HepG2 (cell line): ENCODE data around the gene TAP1. TPM values are rescaled to one million over a fixed set of nuclear protein-coding genes. Genes with fewer than 3 reads are reported as not detected.
A peak's percentile ranks its signal among the peaks of the same experiment; 100 is the strongest.

ENCODE experiments used
- GLI4 ChIP-seq: sonication (generic); formaldehyde crosslinking; IDR thresholded peaks from 2 replicates; pipeline ENCODE4 v1.5.1; 2020; ENCODE audit warnings: missing genetic modification reagents, mild to moderate bottlenecking, moderate library complexity, borderline replicate concordance
- HNF1B ChIP-seq: sonication (generic); formaldehyde crosslinking; IDR thresholded peaks from 2 replicates; pipeline ENCODE4 v1.5.1; 2020; ENCODE audit warnings: mild to moderate bottlenecking, moderate library complexity, missing genetic modification reagents
- IKZF4 ChIP-seq: sonication (generic); formaldehyde crosslinking; IDR thresholded peaks from 2 replicates; pipeline ENCODE4 v1.5.1; 2020; ENCODE audit warnings: borderline replicate concordance, mild to moderate bottlenecking, low read depth, missing genetic modification reagents; ENCODE audit errors: not compliant biosample characterization
- MEIS1 ChIP-seq: sonication (generic); formaldehyde crosslinking; IDR thresholded peaks from 2 replicates; pipeline ENCODE4 v1.9.0; 2021; ENCODE audit warnings: mild to moderate bottlenecking, missing genetic modification reagents, moderate library complexity, borderline replicate concordance
- NFKB2 ChIP-seq: sonication (generic); formaldehyde crosslinking; IDR thresholded peaks from 2 replicates; pipeline ENCODE4 v1.4.0; 2020; ENCODE audit warnings: missing genetic modification reagents, borderline replicate concordance
- NR1H2 ChIP-seq: sonication (generic); formaldehyde crosslinking; IDR thresholded peaks from 2 replicates; pipeline ENCODE4 v1.8.1; 2022; ENCODE audit warnings: low read depth, missing genetic modification reagents, borderline replicate concordance
- SALL2 ChIP-seq: sonication (generic); formaldehyde crosslinking; IDR thresholded peaks from 2 replicates; pipeline ENCODE4 v1.8.1; 2023; ENCODE audit warnings: mild to moderate bottlenecking, missing genetic modification reagents, inconsistent platforms
- SP4 ChIP-seq: sonication (generic); formaldehyde crosslinking; IDR thresholded peaks from 2 replicates; pipeline ENCODE4 v1.8.1; 2023; ENCODE audit warnings: mild to moderate bottlenecking, missing genetic modification reagents
- SPEN ChIP-seq: sonication (generic); formaldehyde crosslinking; IDR thresholded peaks from 2 replicates; pipeline ENCODE4 v1.5.1; 2020; ENCODE audit warnings: low read depth, mild to moderate bottlenecking, missing genetic modification reagents
- SSRP1 ChIP-seq: IDR thresholded peaks from 2 replicates; pipeline ENCODE4 v1.6.1; 2016; ENCODE audit warnings: control low read depth
- ZC3H4 ChIP-seq: sonication (generic); formaldehyde crosslinking; IDR thresholded peaks from 2 replicates; pipeline ENCODE4 v1.4.0; 2020; ENCODE audit warnings: missing genetic modification reagents, borderline replicate concordance
- ZFYVE20 ChIP-seq: sonication (generic); formaldehyde crosslinking; IDR thresholded peaks from 2 replicates; pipeline ENCODE4 v1.8.0; 2023; ENCODE audit warnings: low read depth, mild to moderate bottlenecking, moderate library complexity, missing genetic modification reagents, borderline replicate concordance
- ZNF101 ChIP-seq: sonication (generic); formaldehyde crosslinking; IDR thresholded peaks from 2 replicates; pipeline ENCODE4 v1.4.0; 2020; ENCODE audit warnings: mild to moderate bottlenecking, low read depth, missing genetic modification reagents, borderline replicate concordance
- ZNF510 ChIP-seq: sonication (generic); formaldehyde crosslinking; IDR thresholded peaks from 2 replicates; pipeline ENCODE4 v1.4.0; 2020; ENCODE audit warnings: low read depth, mild to moderate bottlenecking, missing genetic modification reagents
- ZNF678 ChIP-seq: sonication (generic); formaldehyde crosslinking; IDR thresholded peaks from 2 replicates; pipeline ENCODE4 v1.4.0; 2020; ENCODE audit warnings: mild to moderate bottlenecking, missing genetic modification reagents
- ZNF782 ChIP-seq: sonication (generic); formaldehyde crosslinking; IDR thresholded peaks from 2 replicates; pipeline ENCODE4 v1.4.0; 2020; ENCODE audit warnings: missing genetic modification reagents, mild to moderate bottlenecking, borderline replicate concordance
- polyA plus RNA-seq, 8 experiments: library from polyadenylated mRNA; depleted of rRNA in 3 of 8; stranded (reverse) in 7 of 8; unstranded in 1 of 8; fragments of >200 nt; fragmentation: Illumina TruSeq in 4 of 8; extraction: Trizol in 4 of 8; gene quantifications; 2 replicates each; pipeline versions ENCODE4 v1.2.1 to v1.2.3, GENCODE V29; 2011 to 2016; ENCODE audit warnings: low read depth in 4 of 8, missing spikeins in 1 of 8, mixed read lengths in 1 of 8; ENCODE audit not compliant: insufficient read depth in 1 of 8
- total RNA-seq, 5 experiments: library from RNA; depleted of rRNA; stranded (reverse); fragments of >200 nt; fragmentation: Illumina TruSeq; extraction: Trizol; gene quantifications; 2 replicates each; pipeline ENCODE4 v1.2.3, GENCODE V29; 2016; ENCODE audit warnings: low read depth in 1 of 5
- TF ChIP-seq, protein P1 (sequence below): sonication (generic); formaldehyde crosslinking; IDR thresholded peaks from 2 replicates; pipeline ENCODE4 v1.5.1; 2020; ENCODE audit warnings: mild to moderate bottlenecking, missing genetic modification reagents, moderate library complexity
- TF ChIP-seq, protein P2 (sequence below): sonication (generic); formaldehyde crosslinking; IDR thresholded peaks from one replicate; pipeline ENCODE4 v1.5.1; 2020; ENCODE audit warnings: mild to moderate bottlenecking, missing genetic modification reagents; ENCODE audit errors: not compliant biosample characterization

TAP1 gene
- total and polyA plus RNA-seq, 2 of the 13 experiments (the other 11 are each of a cell fraction or from before 2014, with no cell fraction given) = 31.2 to 52.2 TPM

GRCh38 chr6:32837651-32838113 is 15.8 kb downstream of the TAP1 start (continued):
- TF ChIP-seq GLI4 (CRISPR knock-in tag) = 0 out of 2 replicates have a peak, but pooled peaks have one; percentile 74
- TF ChIP-seq ZFYVE20 = 0 out of 2 replicates have a peak, but pooled peaks have one; percentile 33
- no peak for TF ChIP-seq ZNF510 (CRISPR knock-in tag)
- no peak for TF ChIP-seq ZNF101 (CRISPR knock-in tag)
- peak; percentile 39; the same call in 1 of the 2 replicates for TF ChIP-seq HNF1B (CRISPR knock-in tag)
- peak; percentile 45; the same call in 1 of the 2 replicates for TF ChIP-seq SPEN (CRISPR knock-in tag)
- TF ChIP-seq SP4 (CRISPR knock-in tag) = 0 out of 2 replicates have a peak, but pooled peaks have one; percentile 18
- TF ChIP-seq IKZF4 (CRISPR knock-in tag) = peak; percentile 72
- TF ChIP-seq, protein P1, sequence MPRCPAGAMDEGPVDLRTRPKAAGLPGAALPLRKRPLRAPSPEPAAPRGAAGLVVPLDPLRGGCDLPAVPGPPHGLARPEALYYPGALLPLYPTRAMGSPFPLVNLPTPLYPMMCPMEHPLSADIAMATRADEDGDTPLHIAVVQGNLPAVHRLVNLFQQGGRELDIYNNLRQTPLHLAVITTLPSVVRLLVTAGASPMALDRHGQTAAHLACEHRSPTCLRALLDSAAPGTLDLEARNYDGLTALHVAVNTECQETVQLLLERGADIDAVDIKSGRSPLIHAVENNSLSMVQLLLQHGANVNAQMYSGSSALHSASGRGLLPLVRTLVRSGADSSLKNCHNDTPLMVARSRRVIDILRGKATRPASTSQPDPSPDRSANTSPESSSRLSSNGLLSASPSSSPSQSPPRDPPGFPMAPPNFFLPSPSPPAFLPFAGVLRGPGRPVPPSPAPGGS (CRISPR knock-in tag) = peak; percentile 56; the same call in 1 of the 2 replicates
- TF ChIP-seq ZNF678 (CRISPR knock-in tag) = peak; percentile 47; the same call in 1 of the 2 replicates
- 0 out of 2 replicates have a peak, but pooled peaks have one; percentile 35 for TF ChIP-seq NFKB2
- TF ChIP-seq MEIS1 = 0 out of 2 replicates have a peak, but pooled peaks have one; percentile 18
- TF ChIP-seq NR1H2 (CRISPR knock-in tag) = no peak
- TF ChIP-seq ZC3H4 (CRISPR knock-in tag) = no peak
- TF ChIP-seq, protein P2, sequence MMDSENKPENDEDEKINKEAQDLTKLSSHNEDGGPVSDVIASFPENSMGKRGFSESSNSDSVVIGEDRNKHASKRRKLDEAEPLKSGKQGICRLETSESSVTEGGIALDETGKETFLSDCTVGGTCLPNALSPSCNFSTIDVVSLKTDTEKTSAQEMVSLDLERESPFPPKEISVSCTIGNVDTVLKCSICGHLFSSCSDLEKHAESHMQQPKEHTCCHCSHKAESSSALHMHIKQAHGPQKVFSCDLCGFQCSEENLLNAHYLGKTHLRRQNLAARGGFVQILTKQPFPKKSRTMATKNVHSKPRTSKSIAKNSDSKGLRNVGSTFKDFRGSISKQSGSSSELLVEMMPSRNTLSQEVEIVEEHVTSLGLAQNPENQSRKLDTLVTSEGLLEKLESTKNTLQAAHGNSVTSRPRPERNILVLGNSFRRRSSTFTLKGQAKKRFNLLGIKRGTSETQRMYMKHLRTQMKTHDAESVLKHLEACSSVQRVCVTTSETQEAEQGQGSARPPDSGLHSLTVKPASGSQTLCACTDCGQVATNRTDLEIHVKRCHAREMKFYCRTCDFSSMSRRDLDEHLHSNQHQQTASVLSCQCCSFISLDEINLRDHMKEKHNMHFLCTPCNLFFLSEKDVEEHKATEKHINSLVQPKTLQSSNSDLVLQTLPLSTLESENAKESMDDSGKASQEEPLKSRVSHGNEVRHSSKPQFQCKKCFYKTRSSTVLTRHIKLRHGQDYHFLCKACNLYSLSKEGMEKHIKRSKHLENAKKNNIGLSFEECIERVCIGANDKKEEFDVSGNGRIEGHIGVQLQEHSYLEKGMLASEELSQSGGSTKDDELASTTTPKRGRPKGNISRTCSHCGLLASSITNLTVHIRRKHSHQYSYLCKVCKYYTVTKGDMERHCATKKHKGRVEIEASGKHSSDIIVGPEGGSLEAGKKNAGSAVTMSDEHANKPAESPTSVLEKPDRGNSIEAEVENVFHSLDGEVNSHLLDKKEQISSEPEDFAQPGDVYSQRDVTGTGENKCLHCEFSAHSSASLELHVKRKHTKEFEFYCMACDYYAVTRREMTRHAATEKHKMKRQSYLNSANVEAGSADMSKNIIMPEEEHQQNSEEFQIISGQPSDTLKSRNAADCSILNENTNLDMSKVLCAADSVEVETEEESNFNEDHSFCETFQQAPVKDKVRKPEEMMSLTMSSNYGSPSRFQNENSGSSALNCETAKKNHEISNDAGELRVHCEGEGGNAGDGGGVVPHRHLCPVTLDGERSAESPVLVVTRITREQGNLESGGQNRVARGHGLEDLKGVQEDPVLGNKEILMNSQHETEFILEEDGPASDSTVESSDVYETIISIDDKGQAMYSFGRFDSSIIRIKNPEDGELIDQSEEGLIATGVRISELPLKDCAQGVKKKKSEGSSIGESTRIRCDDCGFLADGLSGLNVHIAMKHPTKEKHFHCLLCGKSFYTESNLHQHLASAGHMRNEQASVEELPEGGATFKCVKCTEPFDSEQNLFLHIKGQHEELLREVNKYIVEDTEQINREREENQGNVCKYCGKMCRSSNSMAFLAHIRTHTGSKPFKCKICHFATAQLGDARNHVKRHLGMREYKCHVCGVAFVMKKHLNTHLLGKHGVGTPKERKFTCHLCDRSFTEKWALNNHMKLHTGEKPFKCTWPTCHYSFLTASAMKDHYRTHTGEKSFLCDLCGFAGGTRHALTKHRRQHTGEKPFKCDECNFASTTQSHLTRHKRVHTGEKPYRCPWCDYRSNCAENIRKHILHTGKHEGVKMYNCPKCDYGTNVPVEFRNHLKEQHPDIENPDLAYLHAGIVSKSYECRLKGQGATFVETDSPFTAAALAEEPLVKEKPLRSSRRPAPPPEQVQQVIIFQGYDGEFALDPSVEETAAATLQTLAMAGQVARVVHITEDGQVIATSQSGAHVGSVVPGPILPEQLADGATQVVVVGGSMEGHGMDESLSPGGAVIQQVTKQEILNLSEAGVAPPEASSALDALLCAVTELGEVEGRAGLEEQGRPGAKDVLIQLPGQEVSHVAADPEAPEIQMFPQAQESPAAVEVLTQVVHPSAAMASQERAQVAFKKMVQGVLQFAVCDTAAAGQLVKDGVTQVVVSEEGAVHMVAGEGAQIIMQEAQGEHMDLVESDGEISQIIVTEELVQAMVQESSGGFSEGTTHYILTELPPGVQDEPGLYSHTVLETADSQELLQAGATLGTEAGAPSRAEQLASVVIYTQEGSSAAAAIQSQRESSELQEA (CRISPR knock-in tag) = peak; percentile 73
- TF ChIP-seq SALL2 (CRISPR knock-in tag) = 0 out of 2 replicates have a peak, but pooled peaks have one; percentile 26
- TF ChIP-seq SSRP1 (CRISPR knock-in tag) = no peak
- 0 out of 2 replicates have a peak, but pooled peaks have one; percentile 82 for TF ChIP-seq ZNF782 (CRISPR knock-in tag)
